ENCODE data around the gene FBXW4.
"Not testable (repeated sequence)": the region's sequence is repeated elsewhere in the genome, so short reads cannot be mapped to it uniquely, and the experiment has no call there.

FBXW4 gene

GRCh38 chr10:101616415-101617101 is 78.4 kb downstream of the FBXW4 start:
- no peak for DNase-seq

GRCh38 chr10:101615525-101616116 is 79.3 kb downstream of the FBXW4 start:
- no peak for DNase-seq

GRCh38 chr10:101614663-101615524 is 80.1 kb downstream of the FBXW4 start:
- DNase-seq: no peak

- DNase-seq: no peak
These were observed 81.3 kb downstream of the FBXW4 start for GRCh38 chr10:101613646-101614045.

DNA sequence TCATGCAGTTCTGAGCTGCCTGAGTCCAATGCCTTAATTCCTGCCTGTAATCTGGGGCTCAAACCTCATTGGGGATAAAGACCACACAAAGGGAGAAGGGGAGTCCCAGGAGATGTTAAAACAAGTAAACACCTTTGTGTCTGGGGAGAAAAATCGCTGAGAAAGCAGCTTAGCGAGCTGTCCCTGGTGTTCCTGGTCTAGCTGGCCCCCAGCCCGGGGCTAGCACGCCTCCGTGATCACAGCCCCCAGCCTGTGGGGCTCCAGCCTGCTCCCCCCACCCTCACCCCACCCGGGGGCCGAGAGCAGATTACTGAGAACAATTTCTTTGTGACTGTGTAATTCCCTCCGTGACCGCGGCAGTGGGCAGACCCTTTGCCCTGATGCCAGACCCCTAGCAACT is 82.1 kb downstream of the FBXW4 start:
- no peak for DNase-seq

- no peak for DNase-seq
These were observed 82.9 kb downstream of the FBXW4 start for GRCh38 chr10:101612086-101612485.

GRCh38 chr10:101611096-101611905 is 83.7 kb downstream of the FBXW4 start:
- DNase-seq: no peak

- no peak for DNase-seq
These were observed 85.5 kb downstream of the FBXW4 start for GRCh38 chr10:101609481-101609880.

DNA sequence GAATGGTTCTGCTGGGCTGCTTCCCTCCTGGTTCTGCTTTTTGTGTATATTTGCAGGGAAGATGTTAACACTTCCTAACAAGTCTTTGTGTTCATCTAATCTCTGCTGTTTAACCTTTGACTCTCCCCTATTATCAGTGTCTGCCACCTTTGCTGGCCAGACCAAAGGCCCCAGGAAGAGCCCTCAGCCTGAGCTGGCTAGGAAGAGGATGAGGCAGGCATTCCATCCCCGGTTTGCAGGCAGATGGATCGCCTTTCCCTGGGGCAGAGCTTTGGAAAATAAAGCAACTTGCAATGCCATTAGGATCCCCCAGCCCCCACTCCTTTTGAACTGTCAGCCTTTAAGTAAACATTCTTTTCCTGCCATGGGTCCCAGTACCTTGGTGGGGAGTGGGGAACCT is 87.8 kb downstream of the FBXW4 start:
- no peak for DNase-seq

GRCh38 chr10:101602761-101603398 is 92.1 kb downstream of the FBXW4 start:
- DNase-seq: peak; percentile 52

- no peak for DNase-seq
These were observed 93.4 kb downstream of the FBXW4 start for GRCh38 chr10:101601541-101601940.

- no peak for DNase-seq
These were observed 97.7 kb downstream of the FBXW4 start for GRCh38 chr10:101597091-101597900.

DNA sequence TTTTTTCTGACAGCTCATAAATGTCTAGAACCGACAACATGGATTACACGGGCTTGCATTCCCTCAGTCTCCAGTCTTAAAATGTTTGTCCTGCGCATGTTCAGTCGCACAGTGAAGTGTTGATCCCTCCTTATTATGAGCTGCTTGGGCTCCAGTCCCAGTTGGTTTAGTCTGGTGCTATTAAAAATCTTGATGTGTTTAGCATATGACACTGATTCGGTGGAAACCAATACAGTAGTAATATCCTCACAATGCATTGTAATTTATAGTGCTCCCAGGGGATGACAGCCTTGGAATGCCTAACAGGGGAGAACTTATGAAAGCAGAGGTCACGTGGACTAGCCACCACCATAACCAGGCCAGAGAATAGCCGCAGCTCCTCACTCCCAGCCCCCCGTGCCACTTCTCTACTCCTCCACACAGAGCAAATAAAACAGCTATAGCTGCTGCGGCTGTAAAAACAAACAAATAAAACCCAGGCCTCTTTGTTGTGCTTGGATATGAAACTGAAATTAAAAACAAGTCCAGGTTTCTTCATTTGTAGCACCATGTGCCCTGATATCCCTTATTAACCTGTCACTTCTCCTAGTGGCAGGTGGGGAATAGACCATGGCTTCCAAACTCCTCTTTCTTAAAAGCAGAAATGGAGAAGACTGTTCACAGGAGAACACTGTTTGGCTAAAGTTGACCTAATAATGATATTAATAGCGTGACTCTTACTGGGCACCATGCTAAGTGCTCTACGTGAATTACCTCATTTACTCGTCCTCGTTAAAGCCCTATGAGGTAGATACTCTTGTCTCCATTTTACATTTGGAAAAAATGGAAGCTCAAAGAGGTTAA is 99.2 kb downstream of the FBXW4 start:
- no peak for DNase-seq

GRCh38 chr10:101593331-101593730 is 101.6 kb downstream of the FBXW4 start:
- not testable (repeated sequence) for DNase-seq

- DNase-seq: no peak
These were observed 106.1 kb downstream of the FBXW4 start for GRCh38 chr10:101588879-101589278.

GRCh38 chr10:101587725-101588653 is 107.0 kb downstream of the FBXW4 start, which contains the start of the genes DPCD and POLL:
Gene DPCD, plus strand, starts transcription at chr10:101588321. Its CDS starts 16 bp downstream, at chr10:101588337.
Gene POLL, minus strand, starts transcription at chr10:101588257. Its CDS starts 897 bp downstream, at chr10:101587360.
- peak; percentile 91 for DNase-seq

DNA sequence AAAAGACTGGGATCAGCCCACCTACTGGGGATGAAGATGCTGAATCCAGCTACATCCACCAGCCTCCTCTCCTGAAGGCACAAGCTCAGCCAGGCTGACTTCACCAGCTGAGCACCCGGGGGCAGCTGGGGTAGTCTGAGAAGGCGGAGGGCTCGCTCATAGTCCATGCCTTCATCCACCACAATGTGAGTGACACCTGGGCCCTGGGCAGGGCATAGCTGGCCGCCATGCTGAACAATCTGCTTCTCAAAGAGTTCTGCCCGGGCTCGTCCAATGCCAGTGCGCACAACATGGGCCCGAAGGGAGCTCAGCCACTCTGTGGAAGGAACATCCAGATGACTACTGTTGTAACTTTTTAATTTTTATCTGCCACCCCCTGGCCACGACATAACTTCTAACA is 109.1 kb downstream of the FBXW4 start:
- no peak for DNase-seq

DNA sequence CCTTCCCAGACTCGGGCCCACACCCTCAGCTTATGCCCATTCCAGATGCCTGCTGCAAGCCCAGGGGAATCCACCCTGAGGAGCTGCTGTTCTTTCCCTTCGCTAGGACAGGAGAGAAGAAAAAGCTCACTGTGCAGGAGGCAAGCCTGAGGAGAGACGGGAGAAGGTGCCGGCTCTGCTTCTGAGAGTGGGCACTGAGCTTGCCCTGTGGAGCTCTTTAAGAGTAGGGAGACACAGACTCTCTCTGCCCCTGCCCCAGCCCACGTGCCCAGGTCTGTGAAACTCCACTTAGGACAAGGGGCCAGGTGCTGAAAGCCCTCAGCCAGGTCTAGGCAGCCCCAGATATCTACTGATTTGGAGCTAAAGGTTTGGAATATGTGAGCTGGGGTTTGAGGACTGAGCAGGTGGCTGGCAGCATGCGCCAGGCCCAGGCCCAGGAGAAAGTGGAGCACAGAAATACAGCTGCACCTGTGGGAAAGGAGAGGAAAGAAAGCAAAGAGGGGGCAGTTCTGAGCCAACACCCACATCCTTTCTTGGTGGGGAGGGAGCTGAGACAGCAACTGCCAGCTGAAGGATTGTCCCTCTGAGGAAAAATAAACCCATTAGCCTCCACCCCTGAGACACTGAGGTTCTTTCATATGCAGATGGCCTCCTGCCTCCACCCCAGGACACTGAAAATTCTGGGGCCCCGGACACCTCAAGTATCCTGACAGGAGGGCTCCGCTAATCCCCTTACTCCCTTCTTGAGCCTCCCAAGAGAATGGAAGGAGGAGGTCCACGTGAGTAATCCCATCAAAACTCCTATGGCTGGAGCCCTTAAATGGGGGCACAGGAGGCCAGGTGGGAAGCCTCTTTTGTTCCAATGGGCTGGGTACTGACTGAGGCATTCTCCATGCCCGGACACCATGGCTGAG is 114.2 kb downstream of the FBXW4 start:
- DNase-seq: no peak
